Naive thymus-derived CD4-positive, alpha-beta T cell (primary cell): Measurements from ENCODE around the gene RBPJ. TPM values are rescaled to one million over a fixed set of nuclear protein-coding genes. Genes with fewer than 3 reads are reported as not detected.

Experiments
- ATAC-seq: fragments of 150-1000 bp; cut with Tn5 transposase; 2 replicates; pipeline ENCODE4 v1.10.0; 2021; ENCODE audit warnings: mild to moderate bottlenecking, moderate library complexity
- CTCF ChIA-PET: fragments of 350-600 bp; sonication (Branson Sonifier 250); formaldehyde crosslinking; loops from one replicate; lab custom pipeline; 2021; ENCODE audit warnings: antibody characterized with exemption; lab: Charles Lee
- POLR2A ChIA-PET: fragments of 350-600 bp; sonication (Branson Sonifier 250); formaldehyde crosslinking; loops from one replicate; lab custom pipeline; 2021; ENCODE audit warnings: antibody characterized with exemption, inconsistent platforms; lab: Charles Lee
- DNase-seq, 9 donors: peaks; one replicate each; pipeline versions ENCODE4 v3.0.0 to v3.0.0-alpha.2; 2020 to 2022; ENCODE audit warnings: mixed read lengths in 1 of 9
- H3K27ac ChIP-seq: one replicate; pipeline ENCODE4 v1.7.0; 2013; ENCODE audit warnings: mild to moderate bottlenecking, low read depth, low read length, moderate library complexity
- H3K27me3 ChIP-seq, 2 donors: one replicate each; pipeline ENCODE4 v1.7.0; 2013; ENCODE audit warnings: low read length in 2 of 2, mild to moderate bottlenecking in 2 of 2, moderate library complexity in 2 of 2; ENCODE audit not compliant: control insufficient read depth in 2 of 2, insufficient read depth in 2 of 2
- H3K36me3 ChIP-seq, 3 experiments: 1 replicate in 2 of 3; 2 replicates in 1 of 3; pipeline ENCODE4 v1.7.0; 2013; ENCODE audit warnings: low read length in 3 of 3, mild to moderate bottlenecking in 3 of 3, moderate library complexity in 1 of 3; ENCODE audit not compliant: insufficient read depth in 3 of 3, control insufficient read depth in 2 of 3
- H3K4me1 ChIP-seq, 2 donors: one replicate each; pipeline ENCODE4 v1.7.0; 2013; ENCODE audit warnings: low read length in 2 of 2, mild to moderate bottlenecking in 2 of 2, moderate library complexity in 1 of 2; ENCODE audit not compliant: control insufficient read depth in 2 of 2, insufficient read depth in 2 of 2
- H3K4me3 ChIP-seq: 2 replicates; pipeline ENCODE4 v1.7.0; 2013; ENCODE audit warnings: mild to moderate bottlenecking, low read length
- H3K9me3 ChIP-seq, 3 experiments: 1 replicate in 2 of 3; 2 replicates in 1 of 3; pipeline ENCODE4 v1.7.0; 2013; ENCODE audit warnings: low read length in 3 of 3; ENCODE audit not compliant: control insufficient read depth in 2 of 3
- H3K27ac Mint-ChIP-seq, 9 donors: one replicate each; pipeline ENCODE4 v1.8.0; 2020 to 2022; ENCODE audit warnings: mixed read lengths in 9 of 9, mild to moderate bottlenecking in 8 of 9, moderate library complexity in 5 of 9, inconsistent platforms in 2 of 9
- H3K27me3 Mint-ChIP-seq, 5 donors: one replicate each; pipeline ENCODE4 v1.8.0; 2021 to 2022; ENCODE audit warnings: mixed read lengths in 5 of 5, mild to moderate bottlenecking in 1 of 5
- H3K36me3 Mint-ChIP-seq, 5 donors: one replicate each; pipeline ENCODE4 v1.8.0; 2020 to 2022; ENCODE audit warnings: mixed read lengths in 5 of 5, mild to moderate bottlenecking in 3 of 5, inconsistent platforms in 1 of 5
- H3K4me1 Mint-ChIP-seq, 7 donors: one replicate each; pipeline ENCODE4 v1.8.0; 2020 to 2022; ENCODE audit warnings: mixed read lengths in 7 of 7, mild to moderate bottlenecking in 3 of 7, inconsistent platforms in 1 of 7
- H3K4me3 Mint-ChIP-seq, 10 donors: one replicate each; pipeline ENCODE4 v1.8.0; 2020 to 2022; ENCODE audit warnings: mild to moderate bottlenecking in 10 of 10, mixed read lengths in 10 of 10, moderate library complexity in 6 of 10, inconsistent platforms in 2 of 10
- H3K9me3 Mint-ChIP-seq, 11 donors: one replicate each; pipeline ENCODE4 v1.8.0; 2020 to 2022; ENCODE audit warnings: mixed read lengths in 11 of 11, mild to moderate bottlenecking in 4 of 11, inconsistent platforms in 1 of 11, moderate library complexity in 1 of 11
- intact Hi-C, 2 donors: fragments of 100-400 bp; cut with micrococcal nuclease; formaldehyde crosslinking; loops; one replicate each; pipeline ENCODE4 v1.15.1; 2023
- polyA plus RNA-seq, 2 donors: library from polyadenylated mRNA; unstranded; fragments of 300-500 nt; fragmentation: Illumina TruSeq; gene quantifications; one replicate each; pipeline ENCODE4 v1.2.3, GENCODE V29; 2021
- total RNA-seq, 6 experiments: library from RNA in 5 of 6; stranded (reverse) in 5 of 6; gene quantifications; 1 replicate in 5 of 6; 2 replicates in 1 of 6; pipeline ENCODE4 v1.2.3 and lab custom pipeline; 2021 to 2026

Gene RBPJ
- total and polyA plus RNA-seq, 7 experiments from 2014 or later = 48.1 to 144 (median 68.5) TPM

DNA sequence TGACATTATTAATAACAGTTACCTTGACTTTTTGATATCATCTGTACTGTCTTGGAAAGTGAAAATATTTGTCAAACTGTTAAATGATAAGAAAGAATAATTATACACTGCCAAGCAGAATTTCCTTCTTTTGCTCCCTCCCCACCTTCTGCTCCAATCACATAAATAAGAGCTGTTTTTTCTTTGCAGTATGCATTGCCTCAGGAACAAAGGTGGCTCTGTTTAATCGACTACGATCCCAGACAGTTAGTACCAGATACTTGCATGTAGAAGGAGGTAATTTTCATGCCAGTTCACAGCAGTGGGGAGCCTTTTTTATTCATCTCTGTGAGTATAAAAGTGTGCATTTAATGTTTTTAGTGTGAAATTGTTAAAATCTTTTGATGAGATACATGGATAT, 103.3 kb downstream of the RBPJ start:
- intact Hi-C loops = no loop called here
- H3K27me3 ChIP-seq = no peaks in the 10 kb centered on the region
- Mint-ChIP-seq H3K4me3 (no peak overlapping the region), H3K4me1 (peaks cover 7 to 22% (median 15%) of the 10 kb centered on the region in 7 donors), H3K27ac (no peak overlapping the region), H3K36me3 (peaks cover 18 to 52% (median 28%) of the 10 kb centered on the region in 5 donors), H3K27me3 (no peaks in the 10 kb centered on the region), H3K9me3 (peaks cover 0 to 5% (median 0%) of the 10 kb centered on the region in 11 donors)
- peaks cover 0 to 31% (median 6%) of the 10 kb centered on the region in 3 experiments for H3K36me3 ChIP-seq
- POLR2A ChIA-PET = no interaction called here
- no peak overlapping the region for H3K4me3 ChIP-seq
- no peak overlapping the region for H3K27ac ChIP-seq
- no peak for ATAC-seq
- DNase-seq = no peak
- no peaks in the 10 kb centered on the region for H3K9me3 ChIP-seq
- CTCF ChIA-PET = interaction anchor here (0.8 kb wide), 1 partner anchor 584 kb away, joined by 3 read pairs; no protein-coding TSS in a partner anchor
- H3K4me1 ChIP-seq = no peaks in the 10 kb centered on the region

DNA sequence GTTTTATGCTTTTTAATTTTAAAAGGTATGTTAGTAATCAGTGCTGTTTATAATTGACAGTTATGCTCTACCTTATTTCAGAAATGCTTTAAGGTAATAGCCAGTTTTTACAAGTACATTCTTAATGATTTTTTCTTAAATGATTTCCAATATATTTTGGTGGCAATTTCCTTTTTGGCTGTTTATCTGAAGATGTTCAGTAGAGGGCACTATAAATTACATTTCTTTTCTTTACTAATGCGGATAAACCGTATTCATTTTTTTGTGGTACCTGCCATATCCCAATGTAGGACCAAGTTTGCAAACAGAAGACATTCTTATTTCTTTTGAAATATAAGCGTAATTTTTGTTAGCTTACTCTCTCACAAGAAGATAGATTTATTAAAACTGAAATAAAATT, 104.0 kb downstream of the RBPJ start:
- Mint-ChIP-seq H3K4me1 (peaks cover 7 to 22% (median 15%) of the 10 kb centered on the region in 7 donors), H3K27ac (peak overlapping the region in 1 of 9 donors; percentile 31)
- CTCF ChIA-PET = no interaction called here

DNA sequence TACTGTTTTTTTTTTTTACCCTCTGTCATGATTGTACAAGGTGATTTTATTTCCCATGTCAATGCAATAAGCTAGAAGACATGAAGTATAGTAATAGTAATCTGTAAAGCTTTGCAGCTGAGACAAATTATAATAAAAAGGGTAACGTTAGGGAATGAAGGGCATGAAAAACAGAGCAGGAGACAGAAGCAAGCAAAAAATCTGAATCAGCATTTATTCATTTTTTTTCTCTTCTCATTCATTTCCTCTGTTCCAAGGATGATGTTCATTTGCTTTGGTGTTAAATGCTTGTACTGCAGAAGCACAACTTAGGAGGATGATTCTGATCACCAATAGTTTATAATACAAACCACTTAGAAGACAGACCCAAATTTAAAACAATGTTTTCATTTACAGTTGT, 105.1 kb downstream of the RBPJ start:
- intact Hi-C loops = no loop called here
- Mint-ChIP-seq H3K27ac (peak overlapping the region in 1 of 9 donors; percentile 29), H3K4me1 (peaks cover 7 to 22% (median 15%) of the 10 kb centered on the region in 7 donors), H3K4me3 (no peak overlapping the region), H3K9me3 (peaks cover 0 to 5% (median 0%) of the 10 kb centered on the region in 11 donors), H3K36me3 (peaks cover 25 to 59% (median 37%) of the 10 kb centered on the region in 5 donors), H3K27me3 (no peaks in the 10 kb centered on the region)
- H3K9me3 ChIP-seq = no peaks in the 10 kb centered on the region
- H3K27me3 ChIP-seq = no peaks in the 10 kb centered on the region
- ChIA-PET CTCF (interaction anchor here (0.5 to 0.6 kb wide), 2 partner anchors 33 to 103 kb away, joined by 3 to 6 read pairs; no protein-coding TSS in a partner anchor), POLR2A (interaction anchor here (0.6 to 0.7 kb wide), 2 partner anchors 321 to 323 kb away, joined by 3 to 4 read pairs; no protein-coding TSS in a partner anchor)
- DNase-seq (no peak), ATAC-seq (no peak)
- H3K27ac ChIP-seq = no peak overlapping the region
- no peaks in the 10 kb centered on the region for H3K4me1 ChIP-seq
- H3K4me3 ChIP-seq = no peak overlapping the region
- H3K36me3 ChIP-seq = peaks cover 0 to 36% (median 6%) of the 10 kb centered on the region in 3 experiments

More for the DNA sequence above, 104.0 kb downstream of the RBPJ start:
- H3K36me3 ChIP-seq = peaks cover 0 to 34% (median 6%) of the 10 kb centered on the region in 3 experiments
- H3K27ac ChIP-seq = no peak overlapping the region
- H3K9me3 ChIP-seq = no peaks in the 10 kb centered on the region
- Mint-ChIP-seq H3K4me3 (no peak overlapping the region), H3K36me3 (peaks cover 18 to 53% (median 31%) of the 10 kb centered on the region in 5 donors), H3K9me3 (peaks cover 0 to 5% (median 0%) of the 10 kb centered on the region in 11 donors), H3K27me3 (no peaks in the 10 kb centered on the region)
- POLR2A ChIA-PET = no interaction called here
- DNase-seq = no peak
- H3K4me3 ChIP-seq = no peak overlapping the region
- ATAC-seq = no peak
- no peaks in the 10 kb centered on the region for H3K27me3 ChIP-seq
- intact Hi-C loops = no loop called here
- no peaks in the 10 kb centered on the region for H3K4me1 ChIP-seq

DNA sequence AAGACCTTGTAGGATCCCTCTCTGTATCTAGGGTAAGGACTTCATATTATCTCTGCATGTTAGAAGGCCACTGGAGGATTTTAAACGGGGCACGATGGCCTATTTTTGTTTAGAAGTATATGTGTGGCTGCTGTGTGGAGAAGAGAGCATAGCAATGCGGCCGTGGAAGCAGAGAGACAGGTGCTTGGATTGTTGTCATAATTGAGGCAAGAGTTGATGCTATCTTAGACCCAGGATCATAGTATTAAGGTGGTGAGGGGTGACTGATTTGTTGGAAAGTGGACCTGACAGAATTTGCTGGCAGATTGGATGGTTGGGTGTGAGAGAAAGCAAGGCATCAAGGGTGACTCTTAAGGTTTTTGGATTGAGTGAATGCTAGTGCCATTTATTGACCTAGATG, 106.1 kb downstream of the RBPJ start:
- H3K27me3 Mint-ChIP-seq = no peaks in the 10 kb centered on the region
- Histone ChIP-seq H3K27me3 (no peaks in the 10 kb centered on the region), H3K4me1 (no peaks in the 10 kb centered on the region), H3K4me3 (no peak overlapping the region), H3K36me3 (peaks cover 0 to 36% (median 6%) of the 10 kb centered on the region in 3 experiments), H3K27ac (no peak overlapping the region), H3K9me3 (no peaks in the 10 kb centered on the region)
- POLR2A ChIA-PET = no interaction called here
- peaks cover 2 to 21% (median 15%) of the 10 kb centered on the region in 7 donors for H3K4me1 Mint-ChIP-seq
- peaks cover 19 to 58% (median 32%) of the 10 kb centered on the region in 5 donors for H3K36me3 Mint-ChIP-seq
- no peak overlapping the region for H3K4me3 Mint-ChIP-seq
- H3K27ac Mint-ChIP-seq = peak overlapping the region in 4 of 9 donors; percentile 6 to 61 (median 21)
- H3K9me3 Mint-ChIP-seq = peaks cover 0 to 5% (median 0%) of the 10 kb centered on the region in 11 donors
- intact Hi-C loops = no loop called here
- CTCF ChIA-PET = interaction anchor here (1.0 kb wide), 1 partner anchor 96 kb away, joined by 3 read pairs; no protein-coding TSS in a partner anchor
- ATAC-seq (no peak), DNase-seq (no peak)

DNA sequence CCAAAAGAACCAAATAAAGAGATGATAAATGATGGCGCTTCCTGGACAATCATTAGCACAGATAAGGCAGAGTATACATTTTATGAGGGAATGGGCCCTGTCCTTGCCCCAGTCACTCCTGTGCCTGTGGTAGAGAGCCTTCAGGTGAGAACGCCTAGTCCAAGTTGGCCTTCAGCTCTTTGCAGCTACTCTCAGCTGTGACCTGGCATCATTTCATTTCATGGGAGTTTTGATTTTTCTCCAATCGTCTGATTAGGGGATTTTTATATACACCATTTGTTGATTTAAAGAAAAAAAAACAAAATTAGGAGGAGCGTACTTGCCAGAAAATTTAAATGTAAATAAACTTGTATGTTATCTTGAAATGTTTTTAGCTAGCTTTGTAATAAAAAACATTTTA, 109.1 kb downstream of the RBPJ start:
- H3K4me1 ChIP-seq = no peaks in the 10 kb centered on the region
- no peak overlapping the region for H3K4me3 ChIP-seq
- intact Hi-C loops = no loop called here
- DNase-seq (no peak), ATAC-seq (no peak)
- Mint-ChIP-seq H3K9me3 (no peaks in the 10 kb centered on the region), H3K4me3 (no peak overlapping the region), H3K36me3 (peaks cover 12 to 57% (median 29%) of the 10 kb centered on the region in 5 donors), H3K4me1 (peaks cover 2 to 18% (median 15%) of the 10 kb centered on the region in 7 donors), H3K27ac (no peak overlapping the region), H3K27me3 (no peaks in the 10 kb centered on the region)
- H3K27me3 ChIP-seq = no peaks in the 10 kb centered on the region
- POLR2A ChIA-PET = no interaction called here
- H3K9me3 ChIP-seq = no peaks in the 10 kb centered on the region
- CTCF ChIA-PET = no interaction called here
- peaks cover 0 to 26% (median 6%) of the 10 kb centered on the region in 3 experiments for H3K36me3 ChIP-seq
- no peak overlapping the region for H3K27ac ChIP-seq

DNA sequence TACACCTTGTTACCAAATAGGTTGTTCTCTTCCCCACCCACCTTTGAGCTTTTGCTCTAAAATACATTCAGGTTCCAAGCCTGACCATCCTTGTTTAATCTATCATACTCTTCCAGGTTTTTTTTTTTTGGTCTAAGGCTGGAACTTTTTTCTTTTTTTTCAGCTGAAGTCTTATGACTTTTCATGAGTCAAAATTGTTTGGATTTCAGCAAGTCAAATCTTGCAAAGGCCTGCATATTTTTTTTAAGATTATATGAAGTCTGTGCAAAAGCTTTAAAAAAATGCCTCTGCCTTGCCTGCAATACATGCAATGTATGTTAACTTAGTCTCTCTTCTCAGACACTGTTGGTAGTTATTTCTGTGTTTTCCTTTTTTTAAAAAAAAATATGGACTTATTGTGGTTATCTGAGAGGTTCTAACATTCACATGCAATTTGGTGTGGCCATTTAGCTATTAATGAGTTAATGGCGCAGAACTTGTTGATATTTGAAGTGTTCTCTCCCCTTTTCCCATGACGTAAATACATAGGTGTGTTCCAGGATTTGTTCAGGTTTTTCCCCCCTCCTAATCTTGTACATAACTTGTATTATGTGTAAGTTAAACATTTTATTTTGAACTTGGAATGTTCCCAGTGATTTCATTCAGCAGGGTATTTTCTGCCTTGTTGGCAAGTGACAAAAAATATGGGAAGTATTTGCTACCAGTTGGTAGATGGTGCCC, 110.8 kb downstream of the RBPJ start:
- Histone ChIP-seq H3K9me3 (no peaks in the 10 kb centered on the region), H3K4me3 (no peak overlapping the region), H3K36me3 (peaks cover 0 to 14% (median 0%) of the 10 kb centered on the region in 3 experiments), H3K4me1 (no peaks in the 10 kb centered on the region), H3K27ac (no peak overlapping the region), H3K27me3 (no peaks in the 10 kb centered on the region)
- H3K4me3 Mint-ChIP-seq = no peak overlapping the region
- no peak overlapping the region for H3K27ac Mint-ChIP-seq
- DNase-seq (no peak), ATAC-seq (no peak)
- CTCF ChIA-PET = interaction anchor here (0.8 to 1.0 kb wide), 2 partner anchors 8 to 579 kb away, joined by 3 to 5 read pairs; no protein-coding TSS in a partner anchor
- POLR2A ChIA-PET = no interaction called here
- intact Hi-C loops = no loop called here
- H3K36me3 Mint-ChIP-seq = peaks cover 12 to 47% (median 23%) of the 10 kb centered on the region in 5 donors
- peaks cover 2 to 14% (median 11%) of the 10 kb centered on the region in 7 donors for H3K4me1 Mint-ChIP-seq
- no peaks in the 10 kb centered on the region for H3K27me3 Mint-ChIP-seq
- H3K9me3 Mint-ChIP-seq = no peaks in the 10 kb centered on the region
